Measurements from ENCODE around the gene PROM1. TPM values are rescaled to one million over a fixed set of nuclear protein-coding genes. Genes with fewer than 3 reads are reported as not detected.

PROM1 gene
- total and polyA plus RNA-seq, 9 of the 15 experiments (the other 6 are each of a cell fraction or from before 2014, with no cell fraction given): 0.05 TPM; not detected in 8

DNA sequence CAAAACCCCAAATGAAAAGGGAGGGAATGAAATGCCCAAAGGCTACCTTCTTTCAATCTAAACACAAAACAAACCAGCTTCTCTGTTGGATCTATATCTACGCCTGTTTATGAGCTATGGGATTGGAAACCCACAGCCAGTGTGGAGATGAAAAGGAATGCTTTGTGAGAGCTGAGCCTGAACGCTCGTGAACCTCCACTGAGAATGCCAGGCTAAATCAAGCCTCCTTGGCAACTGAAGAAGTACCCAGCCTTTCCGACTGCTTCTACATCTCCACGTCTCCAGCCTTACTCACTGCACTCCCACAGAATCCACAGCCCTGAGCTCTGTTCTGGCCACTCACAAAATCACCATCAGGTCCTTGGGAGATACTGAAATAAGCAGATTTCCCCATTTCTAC lies 31.8 kb downstream of the PROM1 start:
- H3K4me1 ChIP-seq (replicated peaks in 1 of 2; ENCODE audit: control insufficient read depth in 2 of 2, insufficient read depth in 2 of 2, low read length in 2 of 2): no peaks in the 10 kb centered on the region
- no peak overlapping the region for H3K9ac ChIP-seq (ENCODE audit: insufficient read depth in 1 of 2, low read depth in 2 of 2, low read length in 2 of 2)
- H3K9me3 ChIP-seq (replicated peaks; ENCODE audit: control insufficient read depth, insufficient read depth, low read depth, low read length): no peaks in the 10 kb centered on the region
- 2% methylated on average over 5 of the region's 5 CpGs for WGBS (ENCODE audit: insufficient coverage, low coverage, missing lambda C conversion rate)
- peaks cover 27 to 36% of the 10 kb centered on the region in 2 experiments for H3K27me3 ChIP-seq (ENCODE audit: control insufficient read depth in 2 of 2, insufficient read depth in 2 of 2, low read length in 2 of 2)
- H3K9me1 ChIP-seq (ENCODE audit: control insufficient read depth, insufficient read depth, low read length): no peaks in the 10 kb centered on the region
- no peaks in the 10 kb centered on the region for H3K36me3 ChIP-seq (ENCODE audit: control insufficient read depth, insufficient read depth, low read length)
- no peaks in the 10 kb centered on the region for H3K79me2 ChIP-seq (ENCODE audit: control insufficient read depth, insufficient read depth, low read length)
- DNase-seq (ENCODE audit: extremely low read depth in 1 of 4, low spot score in 3 of 4) (no peak), FAIRE-seq (no peak), ATAC-seq (no peak)
- ChIA-PET CTCF (ENCODE audit: low intra/inter-chr PET ratio) (interaction anchor here (0.5 kb wide), 1 partner anchor 348 kb away, joined by 3 read pairs; no protein-coding TSS in a partner anchor), POLR2A (interaction anchor here (0.5 to 0.6 kb wide), 2 partner anchors 62 to 147 kb away, joined by 3 to 4 read pairs; no protein-coding TSS in a partner anchor)
- in situ Hi-C loops (cut with MboI): no loop called here
- H3K4me2 ChIP-seq (ENCODE audit: insufficient read depth, low read length): no peak overlapping the region
- no TSS peak for BruUV-seq (replicated peaks)
- no peak overlapping the region for H3K27ac ChIP-seq (ENCODE audit: extremely low read depth, low read depth, low read length)
- TF ChIP-seq ZNF197 (CRISPR knock-in tag; IDR thresholded peaks at IDR 0.05; ENCODE audit: low read depth) (no peak), MYC (IDR thresholded peaks at IDR 0.05; ENCODE audit: low read depth, low read length) (no peak), MYC (CRISPR knock-in tag; IDR thresholded peaks at IDR 0.05; ENCODE audit: borderline replicate concordance, low read depth) (no peak), COPS2 (conservative IDR thresholded peaks at IDR 0.05) (no peak), SRSF7 (optimal IDR thresholded peaks at IDR 0.05; ENCODE audit: low read depth, low read length) (no peak), ETV6 (IDR thresholded peaks at IDR 0.05; ENCODE audit: borderline replicate concordance in 1 of 2, low read depth in 2 of 2, low read length in 1 of 2) (no peak), ETV6 (CRISPR knock-in tag; IDR thresholded peaks at IDR 0.05; ENCODE audit: borderline replicate concordance) (no peak), ZNF3 (CRISPR knock-in tag; IDR thresholded peaks at IDR 0.05) (no peak)
- intact Hi-C loops (cut with micrococcal nuclease): no loop called here
- no peak overlapping the region for H3K4me3 ChIP-seq
- no peaks in the 10 kb centered on the region for H4K20me1 ChIP-seq (replicated peaks; ENCODE audit: control insufficient read depth, insufficient read depth, low read length)
- H2AFZ ChIP-seq (ENCODE audit: low read depth, low read length): no peak overlapping the region

Measured in K562 (cell line).